D721Med (cell line): Measurements from ENCODE around the gene GMEB2.
"Not testable (repeated sequence)": the region's sequence is repeated elsewhere in the genome, so short reads cannot be mapped to it uniquely, and the experiment has no call there.

Experiments used
- DNase-seq: peaks from one replicate; pipeline ENCODE4 v3.0.0; 2011; ENCODE audit warnings: low spot score; ENCODE audit not compliant: insufficient read length
- FAIRE-seq: peaks from 2 replicates; lab custom pipeline; 2011; peaks lifted over from hg19 to GRCh38; lab: Jason Lieb, UNC
- CTCF ChIP-seq: IDR thresholded peaks from 2 replicates; pipeline ENCODE4 v1.5.1; 2012; ENCODE audit warnings: mild to moderate bottlenecking, control low read depth; ENCODE audit not compliant: insufficient read depth; ENCODE audit errors: missing control alignments

Gene GMEB2

GRCh38 chr20:63626424-63627128, at the start of gene GMEB2:
GMEB2 (minus strand) TSS chr20:63627101; CDS start chr20:63619397, 7,704 bp downstream.
- FAIRE-seq, result no peak
- no peak for TF ChIP-seq CTCF
- DNase-seq, result peak; percentile 78

GRCh38 chr20:63675681-63676368, 48.9 kb upstream of the GMEB2 start:
- TF ChIP-seq CTCF, result no peak
- DNase-seq, result no peak
- no peak for FAIRE-seq

GRCh38 chr20:63673951-63674350, 47.0 kb upstream of the GMEB2 start:
- DNase-seq (no peak), FAIRE-seq (no peak)
- no peak for TF ChIP-seq CTCF

GRCh38 chr20:63672666-63673065, 45.8 kb upstream of the GMEB2 start:
- no peak for DNase-seq
- TF ChIP-seq CTCF, result no peak
- no peak for FAIRE-seq

- not testable (repeated sequence) for DNase-seq, FAIRE-seq
Measured at GRCh38 chr20:63671695-63672094, 44.8 kb upstream of the GMEB2 start.

- TF ChIP-seq CTCF, result no peak
- FAIRE-seq (no peak), DNase-seq (no peak)
Measured at GRCh38 chr20:63668351-63668750, 41.5 kb upstream of the GMEB2 start.

- FAIRE-seq (no peak), DNase-seq (no peak)
- no peak for TF ChIP-seq CTCF
Measured at GRCh38 chr20:63667858-63668257, 41.0 kb upstream of the GMEB2 start.
